Activated CD8-positive, alpha-beta T cell treated with anti-CD3 and anti-CD28 coated beads for 36 hours (primary cell): ENCODE results near the gene TIMM50. TPM values are rescaled to one million over a fixed set of nuclear protein-coding genes. Genes with fewer than 3 reads are reported as not detected.

Experiments used
- ATAC-seq: fragments of 200-7000 bp; cut with Tn5 transposase; one replicate; pipeline ENCODE4 v1.10.0; 2021; ENCODE audit warnings: mild to moderate bottlenecking, moderate library complexity
- CTCF ChIA-PET: fragments of 350-600 bp; sonication (Branson Sonifier 250); formaldehyde crosslinking; loops from one replicate; lab custom pipeline; 2021; ENCODE audit warnings: antibody characterized with exemption; lab: Charles Lee
- POLR2A ChIA-PET: fragments of 350-600 bp; sonication (Branson Sonifier 250); formaldehyde crosslinking; loops from one replicate; lab custom pipeline; 2021; ENCODE audit warnings: antibody characterized with exemption; lab: Charles Lee
- DNase-seq: peaks from one replicate; pipeline ENCODE4 v3.0.0-alpha.2; 2020
- H3K27ac Mint-ChIP-seq: one replicate; pipeline ENCODE4 v1.8.0; 2021; ENCODE audit warnings: mild to moderate bottlenecking, mixed read lengths
- H3K27me3 Mint-ChIP-seq: one replicate; pipeline ENCODE4 v1.8.0; 2021; ENCODE audit warnings: mixed read lengths
- H3K36me3 Mint-ChIP-seq: one replicate; pipeline ENCODE4 v1.8.0; 2021; ENCODE audit warnings: low read depth, mixed read lengths
- H3K4me1 Mint-ChIP-seq: one replicate; pipeline ENCODE4 v1.8.0; 2021; ENCODE audit warnings: low read depth, mixed read lengths
- H3K4me3 Mint-ChIP-seq: one replicate; pipeline ENCODE4 v1.8.0; 2021; ENCODE audit warnings: mild to moderate bottlenecking, moderate library complexity, mixed read lengths
- H3K9me3 Mint-ChIP-seq: one replicate; pipeline ENCODE4 v1.8.0; 2021; ENCODE audit warnings: mixed read lengths
- CTCF ChIP-seq: fragments of 200-600 bp; IDR thresholded peaks from one replicate; pipeline ENCODE4 v1.8.0; 2022; ENCODE audit warnings: antibody characterized with exemption, mild to moderate bottlenecking
- intact Hi-C: fragments of 100-400 bp; cut with micrococcal nuclease; formaldehyde crosslinking; loops from one replicate; pipeline ENCODE4 v1.10.0; 2022
- total RNA-seq, 2 experiments: library from RNA; stranded (reverse); gene quantifications; one replicate each; pipeline ENCODE4 v1.2.3, GENCODE V29; 2021

Gene TIMM50
- total RNA-seq, 2 experiments from 2014 or later, result 108 to 114 TPM

- intact Hi-C loops, result loop anchor here (1.0 to 5.0 kb wide), 2 partner anchors 9 to 77 kb away; no protein-coding TSS in a partner anchor
- peaks cover 59% of the 10 kb centered on the region for H3K36me3 Mint-ChIP-seq
- TF ChIP-seq CTCF, result no peak
- peak; percentile 99 for DNase-seq
- H3K4me1 Mint-ChIP-seq, result peaks cover 40% of the 10 kb centered on the region
- H3K27me3 Mint-ChIP-seq, result no peaks in the 10 kb centered on the region
- POLR2A ChIA-PET, result interaction anchor here (0.7 to 6.1 kb wide), 20 partner anchors 8 to 94 kb away, joined by 3 to 137 read pairs (median 3); partner anchors contain the start of genes DLL3, EID2B, RPS16 and SELENOV
- ATAC-seq, result peak; percentile 93
- H3K9me3 Mint-ChIP-seq, result peaks cover 2% of the 10 kb centered on the region
- H3K4me3 Mint-ChIP-seq, result peak within 1 kb of the TSS; percentile 100
- peak within 1 kb of the TSS; percentile 99 for H3K27ac Mint-ChIP-seq
- CTCF ChIA-PET, result interaction anchor here (1.0 to 2.9 kb wide), 4 partner anchors 10 to 87 kb away, joined by 3 to 12 read pairs (median 6); partner anchors contain the start of genes EID2B and RPS16
Measured at GRCh38 chr19:39445196-39446111, 35.2 kb upstream of the TIMM50 start, which contains the start of gene SUPT5H. Gene SUPT5H, plus strand, starts transcription at chr19:39445582. Its CDS starts 309 bp downstream, at chr19:39445891.

- intact Hi-C loops, result loop anchor here (5.0 kb wide), 1 partner anchor 76 kb away; no protein-coding TSS in a partner anchor
- peaks cover 47% of the 10 kb centered on the region for H3K4me1 Mint-ChIP-seq
- H3K9me3 Mint-ChIP-seq, result peaks cover 2% of the 10 kb centered on the region
- peak overlapping the region; percentile 99 for H3K27ac Mint-ChIP-seq
- peak overlapping the region; percentile 100 for H3K4me3 Mint-ChIP-seq
- peak; percentile 24 for DNase-seq
- ChIA-PET POLR2A (interaction anchor here (0.8 to 6.1 kb wide), 16 partner anchors 9 to 93 kb away, joined by 3 to 137 read pairs (median 4); partner anchors contain the start of genes EID2, EID2B and RPS16), CTCF (interaction anchor here (0.9 to 2.9 kb wide), 3 partner anchors 28 to 86 kb away, joined by 4 to 12 read pairs (median 7); partner anchors contain the start of gene EID2B)
- no peaks in the 10 kb centered on the region for H3K27me3 Mint-ChIP-seq
- no peak for TF ChIP-seq CTCF
- no peak for ATAC-seq
- H3K36me3 Mint-ChIP-seq, result peaks cover 62% of the 10 kb centered on the region
Measured at GRCh38 chr19:39446365-39447084, 34.1 kb upstream of the TIMM50 start.

- CTCF ChIA-PET, result interaction anchor here (1.0 to 2.9 kb wide), 3 partner anchors 13 to 28 kb away, joined by 3 to 12 read pairs (median 4); partner anchors contain the start of gene RPS16
Measured at GRCh38 chr19:39448271-39448670, 32.4 kb upstream of the TIMM50 start.

More at GRCh38 chr19:39448271-39448670, 32.4 kb upstream of the TIMM50 start:
- ATAC-seq (no peak), DNase-seq (peak; percentile 76)
- Mint-ChIP-seq H3K27ac (peak overlapping the region; percentile 99), H3K4me3 (peak overlapping the region; percentile 100), H3K9me3 (peaks cover 2% of the 10 kb centered on the region), H3K4me1 (peaks cover 61% of the 10 kb centered on the region), H3K36me3 (peaks cover 75% of the 10 kb centered on the region), H3K27me3 (no peaks in the 10 kb centered on the region)
- POLR2A ChIA-PET, result interaction anchor here (0.9 to 6.1 kb wide), 8 partner anchors 9 to 91 kb away, joined by 3 to 137 read pairs (median 6); partner anchors contain the start of genes EID2, MED29, PAF1 and RPS16
- no peak for TF ChIP-seq CTCF
- intact Hi-C loops, result loop anchor here (5.0 kb wide), 1 partner anchor 74 kb away; no protein-coding TSS in a partner anchor
